Pulmonary artery endothelial cell (primary cell): ENCODE data around the gene COL1A1. TPM values are rescaled to one million over a fixed set of nuclear protein-coding genes. Genes with fewer than 3 reads are reported as not detected.
A peak's percentile ranks its signal among the peaks of the same experiment; 100 is the strongest.

Source experiments
- DNase-seq: peaks from one replicate; pipeline ENCODE4 v3.0.0-alpha.2; 2011; ENCODE audit warnings: low read depth, low spot score
- total RNA-seq: library from RNA; depleted of rRNA; stranded (reverse); fragments of >200 nt; gene quantifications from 2 replicates; pipeline ENCODE4 v1.2.3, GENCODE V29; 2014

Gene COL1A1
- total RNA-seq, 1 donor from 2014 or later, result 0.26 TPM

GRCh38 chr17:50213026-50214022 is 11.9 kb upstream of the COL1A1 start:
- no peak for DNase-seq

- DNase-seq, result no peak
These were observed 10.9 kb upstream of the COL1A1 start for GRCh38 chr17:50212121-50212843.

GRCh38 chr17:50211249-50212120 is 10.1 kb upstream of the COL1A1 start:
- DNase-seq, result no peak

- peak; percentile 20 for DNase-seq
These were observed 9.1 kb upstream of the COL1A1 start for GRCh38 chr17:50210240-50211225.

GRCh38 chr17:50209472-50210239 is 8.2 kb upstream of the COL1A1 start:
- no peak for DNase-seq

- DNase-seq, result no peak
These were observed 7.7 kb upstream of the COL1A1 start for GRCh38 chr17:50209133-50209471.

- no peak for DNase-seq
These were observed 7.2 kb upstream of the COL1A1 start for GRCh38 chr17:50208611-50209061.

- no peak for DNase-seq
These were observed 6.5 kb upstream of the COL1A1 start for GRCh38 chr17:50207792-50208567.

- no peak for DNase-seq
These were observed 5.9 kb upstream of the COL1A1 start for GRCh38 chr17:50207315-50207714.

GRCh38 chr17:50206604-50207293 is 5.3 kb upstream of the COL1A1 start:
- no peak for DNase-seq

GRCh38 chr17:50205963-50206505 is 4.6 kb upstream of the COL1A1 start:
- DNase-seq, result no peak

GRCh38 chr17:50205111-50205962 is 3.9 kb upstream of the COL1A1 start:
- no peak for DNase-seq

- no peak for DNase-seq
These were observed 3.0 kb upstream of the COL1A1 start for GRCh38 chr17:50204431-50204830.

GRCh38 chr17:50203604-50204345 is 2.3 kb upstream of the COL1A1 start:
- no peak for DNase-seq

- no peak for DNase-seq
These were observed 1.7 kb upstream of the COL1A1 start for GRCh38 chr17:50203086-50203485.
